Measurements from ENCODE around the gene PRR20G. TPM values are rescaled to one million over a fixed set of nuclear protein-coding genes. Genes with fewer than 3 reads are reported as not detected.

Gene PRR20G
- total and polyA plus RNA-seq, 9 of the 15 experiments (the other 6 are each of a cell fraction or from before 2014, with no cell fraction given): not detected

GRCh38 chr3:127275287-127275781 lies 12.5 kb downstream of the PRR20G start:
- H3K36me3 ChIP-seq (ENCODE audit: control insufficient read depth, insufficient read depth, low read length): no peaks in the 10 kb centered on the region
- no peaks in the 10 kb centered on the region for H3K79me2 ChIP-seq (ENCODE audit: control insufficient read depth, insufficient read depth, low read length)
- FAIRE-seq (no peak), ATAC-seq (no peak), DNase-seq (ENCODE audit: extremely low read depth in 1 of 4, low spot score in 3 of 4) (no peak)
- H3K4me1 ChIP-seq (replicated peaks in 1 of 2; ENCODE audit: control insufficient read depth in 2 of 2, insufficient read depth in 2 of 2, low read length in 2 of 2): no peaks in the 10 kb centered on the region
- 2% methylated on average over 3 of the region's 3 CpGs for WGBS (ENCODE audit: insufficient coverage, low coverage, missing lambda C conversion rate)
- H2AFZ ChIP-seq (ENCODE audit: low read depth, low read length): no peak overlapping the region
- H3K4me2 ChIP-seq (ENCODE audit: insufficient read depth, low read length): no peak overlapping the region
- H3K9me3 ChIP-seq (replicated peaks; ENCODE audit: control insufficient read depth, insufficient read depth, low read depth, low read length): no peaks in the 10 kb centered on the region
- ChIA-PET POLR2A (no interaction called here), CTCF (ENCODE audit: low intra/inter-chr PET ratio) (no interaction called here)
- no peaks in the 10 kb centered on the region for H4K20me1 ChIP-seq (replicated peaks; ENCODE audit: control insufficient read depth, insufficient read depth, low read length)
- no peaks in the 10 kb centered on the region for H3K9me1 ChIP-seq (ENCODE audit: control insufficient read depth, insufficient read depth, low read length)
- no peaks in the 10 kb centered on the region for H3K27me3 ChIP-seq (ENCODE audit: control insufficient read depth in 2 of 2, insufficient read depth in 2 of 2, low read length in 2 of 2)
- in situ Hi-C loops (cut with MboI): no loop called here
- no peak overlapping the region for H3K4me3 ChIP-seq
- no peak overlapping the region for H3K27ac ChIP-seq (ENCODE audit: extremely low read depth, low read depth, low read length)
- H3K9ac ChIP-seq (ENCODE audit: insufficient read depth in 1 of 2, low read depth in 2 of 2, low read length in 2 of 2): no peak overlapping the region
- TF ChIP-seq ZNF707 (CRISPR knock-in tag; conservative IDR thresholded peaks at IDR 0.05) (no peak), SMAD4 (CRISPR knock-in tag; conservative IDR thresholded peaks at IDR 0.05) (no peak), MGA (IDR thresholded peaks at IDR 0.05) (no peak), CXXC5 (CRISPR knock-in tag; IDR thresholded peaks at IDR 0.05) (no peak), E2F1 (CRISPR knock-in tag; IDR thresholded peaks at IDR 0.05) (no peak), EZH2 (IDR thresholded peaks at IDR 0.05; ENCODE audit: borderline replicate concordance, low read depth, low read length) (no peak), ZNF586 (CRISPR knock-in tag; conservative IDR thresholded peaks at IDR 0.05) (no peak)
- BruUV-seq (replicated peaks): no TSS peak
- intact Hi-C loops (cut with micrococcal nuclease): no loop called here
